ENCODE data around the gene PMFBP1. TPM values are rescaled to one million over a fixed set of nuclear protein-coding genes. Genes with fewer than 3 reads are reported as not detected.

PMFBP1 gene
- total RNA-seq, 5 donors from 2014 or later (not counting 1 experiment from before 2014, with no cell fraction given): 0.23 to 3.2 (median 1.1) TPM

GRCh38 chr16:72214821-72215220 is 42.9 kb upstream of the PMFBP1 start:
- no peak overlapping the region for H3K4me3 ChIP-seq (ENCODE audit: control insufficient read depth in 1 of 2, extremely low read depth in 1 of 2, low read length in 1 of 2)
- no peaks in the 10 kb centered on the region for H3K4me1 ChIP-seq (ENCODE audit: control insufficient read depth in 1 of 2, extremely low read depth in 1 of 2, insufficient read depth in 2 of 2, low read length in 2 of 2)
- ATAC-seq (replicated peaks in 1 of 4): no peak
- Mint-ChIP-seq H3K27ac (no peak overlapping the region), H3K4me3 (no peak overlapping the region), H3K36me3 (no peaks in the 10 kb centered on the region), H3K4me1 (no peaks in the 10 kb centered on the region), H3K9me3 (peaks cover 11 to 16% (median 12%) of the 10 kb centered on the region in 3 donors), H3K27me3 (no peaks in the 10 kb centered on the region)
- H3K27me3 ChIP-seq (replicated peaks in 1 of 2; ENCODE audit: control insufficient read depth in 2 of 2, extremely low read depth in 1 of 2, insufficient read depth in 2 of 2, low read length in 1 of 2): no peaks in the 10 kb centered on the region
- no peaks in the 10 kb centered on the region for H3K9me3 ChIP-seq
- H3K27ac ChIP-seq (ENCODE audit: low read length): no peak overlapping the region
- DNase-seq: no peak
- CTCF ChIA-PET: no interaction called here
- POLR2A ChIA-PET: no interaction called here
- H3K36me3 ChIP-seq (ENCODE audit: control insufficient read depth in 2 of 2, extremely low read depth in 1 of 2, insufficient read depth in 1 of 2, low read length in 1 of 2): no peaks in the 10 kb centered on the region

DNA sequence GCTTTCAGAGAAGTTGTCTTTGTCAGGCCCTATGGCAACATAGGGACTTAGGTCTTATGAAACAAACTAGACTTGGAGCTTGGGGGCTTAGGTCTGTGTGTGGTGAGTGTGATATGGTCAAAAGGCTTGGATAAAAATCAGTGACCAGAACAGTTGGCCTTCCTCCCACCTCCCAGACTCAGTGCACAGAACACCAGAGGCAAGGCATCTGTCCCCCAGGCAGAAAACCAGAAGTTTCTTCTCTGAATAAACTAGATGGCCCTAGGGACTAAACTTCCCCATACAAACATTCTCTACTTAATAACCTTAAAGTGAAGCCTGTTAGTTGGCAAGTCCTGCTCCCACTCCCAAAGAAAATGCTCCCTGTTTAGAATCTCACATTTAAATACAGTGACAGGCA is 39.2 kb upstream of the PMFBP1 start:
- ChIA-PET POLR2A (no interaction called here), CTCF (no interaction called here)
- Histone ChIP-seq H3K36me3 (ENCODE audit: control insufficient read depth in 2 of 2, extremely low read depth in 1 of 2, insufficient read depth in 1 of 2, low read length in 1 of 2) (no peaks in the 10 kb centered on the region), H3K4me3 (ENCODE audit: control insufficient read depth in 1 of 2, extremely low read depth in 1 of 2, low read length in 1 of 2) (no peak overlapping the region), H3K27me3 (replicated peaks in 1 of 2; ENCODE audit: control insufficient read depth in 2 of 2, extremely low read depth in 1 of 2, insufficient read depth in 2 of 2, low read length in 1 of 2) (no peaks in the 10 kb centered on the region), H3K9me3 (no peaks in the 10 kb centered on the region), H3K27ac (ENCODE audit: low read length) (no peak overlapping the region), H3K4me1 (ENCODE audit: control insufficient read depth in 1 of 2, extremely low read depth in 1 of 2, insufficient read depth in 2 of 2, low read length in 2 of 2) (no peaks in the 10 kb centered on the region)
- no peak for ATAC-seq (replicated peaks in 1 of 4)
- Mint-ChIP-seq H3K36me3 (no peaks in the 10 kb centered on the region), H3K4me3 (no peak overlapping the region), H3K4me1 (no peaks in the 10 kb centered on the region), H3K27ac (no peak overlapping the region), H3K27me3 (peaks cover 0 to 6% of the 10 kb centered on the region in 2 donors), H3K9me3 (peaks cover 11 to 16% (median 12%) of the 10 kb centered on the region in 3 donors)
- DNase-seq: no peak

GRCh38 chr16:72210555-72210954 is 38.6 kb upstream of the PMFBP1 start:
- no peaks in the 10 kb centered on the region for H3K27me3 ChIP-seq (replicated peaks in 1 of 2; ENCODE audit: control insufficient read depth in 2 of 2, extremely low read depth in 1 of 2, insufficient read depth in 2 of 2, low read length in 1 of 2)
- H3K9me3 ChIP-seq: no peaks in the 10 kb centered on the region
- no peak for DNase-seq
- no peaks in the 10 kb centered on the region for H3K4me1 ChIP-seq (ENCODE audit: control insufficient read depth in 1 of 2, extremely low read depth in 1 of 2, insufficient read depth in 2 of 2, low read length in 2 of 2)
- H3K4me3 ChIP-seq (ENCODE audit: control insufficient read depth in 1 of 2, extremely low read depth in 1 of 2, low read length in 1 of 2): no peak overlapping the region
- no peaks in the 10 kb centered on the region for H3K36me3 ChIP-seq (ENCODE audit: control insufficient read depth in 2 of 2, extremely low read depth in 1 of 2, insufficient read depth in 1 of 2, low read length in 1 of 2)
- Mint-ChIP-seq H3K4me1 (no peaks in the 10 kb centered on the region), H3K4me3 (no peak overlapping the region), H3K36me3 (no peaks in the 10 kb centered on the region), H3K9me3 (peaks cover 11 to 15% (median 11%) of the 10 kb centered on the region in 3 donors), H3K27ac (no peak overlapping the region), H3K27me3 (peaks cover 0 to 6% of the 10 kb centered on the region in 2 donors)
- no CpG with 5 or more reads among the region's 3 CpGs for WGBS (ENCODE audit: insufficient coverage)
- CTCF ChIA-PET: no interaction called here
- ATAC-seq (replicated peaks in 1 of 4): no peak
- POLR2A ChIA-PET: no interaction called here
- no peak overlapping the region for H3K27ac ChIP-seq (ENCODE audit: low read length)

- no peaks in the 10 kb centered on the region for H3K36me3 ChIP-seq (ENCODE audit: control insufficient read depth in 2 of 2, extremely low read depth in 1 of 2, insufficient read depth in 1 of 2, low read length in 1 of 2)
- WGBS (ENCODE audit: insufficient coverage): no CpG with 5 or more reads among the region's 3 CpGs
- H3K27ac ChIP-seq (ENCODE audit: low read length): no peak overlapping the region
- Mint-ChIP-seq H3K36me3 (no peaks in the 10 kb centered on the region), H3K4me3 (no peak overlapping the region), H3K9me3 (peaks cover 6 to 10% (median 7%) of the 10 kb centered on the region in 3 donors), H3K4me1 (no peaks in the 10 kb centered on the region), H3K27me3 (peaks cover 4 to 6% of the 10 kb centered on the region in 2 donors), H3K27ac (no peak overlapping the region)
- no peak overlapping the region for H3K4me3 ChIP-seq (ENCODE audit: control insufficient read depth in 1 of 2, extremely low read depth in 1 of 2, low read length in 1 of 2)
- ChIA-PET POLR2A (no interaction called here), CTCF (no interaction called here)
- no peaks in the 10 kb centered on the region for H3K4me1 ChIP-seq (ENCODE audit: control insufficient read depth in 1 of 2, extremely low read depth in 1 of 2, insufficient read depth in 2 of 2, low read length in 2 of 2)
- ATAC-seq (replicated peaks in 1 of 4) (no peak), DNase-seq (no peak)
- H3K27me3 ChIP-seq (replicated peaks in 1 of 2; ENCODE audit: control insufficient read depth in 2 of 2, extremely low read depth in 1 of 2, insufficient read depth in 2 of 2, low read length in 1 of 2): no peaks in the 10 kb centered on the region
- H3K9me3 ChIP-seq: no peaks in the 10 kb centered on the region
Measured at GRCh38 chr16:72210072-72210471, 38.1 kb upstream of the PMFBP1 start.

GRCh38 chr16:72206299-72206698 is 34.3 kb upstream of the PMFBP1 start:
- H3K27me3 ChIP-seq (replicated peaks in 1 of 2; ENCODE audit: control insufficient read depth in 2 of 2, extremely low read depth in 1 of 2, insufficient read depth in 2 of 2, low read length in 1 of 2): peaks cover 0 to 4% of the 10 kb centered on the region in 2 experiments
- Mint-ChIP-seq H3K27me3 (peaks cover 10 to 11% of the 10 kb centered on the region in 2 donors), H3K9me3 (no peaks in the 10 kb centered on the region), H3K27ac (no peak overlapping the region), H3K4me1 (peaks cover 4 to 8% (median 6%) of the 10 kb centered on the region in 3 donors), H3K36me3 (no peaks in the 10 kb centered on the region), H3K4me3 (no peak overlapping the region)
- ChIA-PET POLR2A (no interaction called here), CTCF (no interaction called here)
- 0% methylated on average over 1 of the region's 3 CpGs for WGBS (ENCODE audit: insufficient coverage)
- ATAC-seq (replicated peaks in 1 of 4): no peak
- no peak overlapping the region for H3K27ac ChIP-seq (ENCODE audit: low read length)
- no peak overlapping the region for H3K4me3 ChIP-seq (ENCODE audit: control insufficient read depth in 1 of 2, extremely low read depth in 1 of 2, low read length in 1 of 2)
- no peaks in the 10 kb centered on the region for H3K9me3 ChIP-seq
- peaks cover 0 to 5% of the 10 kb centered on the region in 2 experiments for H3K4me1 ChIP-seq (ENCODE audit: control insufficient read depth in 1 of 2, extremely low read depth in 1 of 2, insufficient read depth in 2 of 2, low read length in 2 of 2)
- DNase-seq: no peak
- H3K36me3 ChIP-seq (ENCODE audit: control insufficient read depth in 2 of 2, extremely low read depth in 1 of 2, insufficient read depth in 1 of 2, low read length in 1 of 2): no peaks in the 10 kb centered on the region

- Mint-ChIP-seq H3K4me1 (peaks cover 4 to 8% (median 6%) of the 10 kb centered on the region in 3 donors), H3K4me3 (no peak overlapping the region), H3K36me3 (no peaks in the 10 kb centered on the region), H3K27ac (no peak overlapping the region), H3K9me3 (no peaks in the 10 kb centered on the region), H3K27me3 (peaks cover 10 to 11% of the 10 kb centered on the region in 2 donors)
- Histone ChIP-seq H3K4me3 (ENCODE audit: control insufficient read depth in 1 of 2, extremely low read depth in 1 of 2, low read length in 1 of 2) (no peak overlapping the region), H3K27me3 (replicated peaks in 1 of 2; ENCODE audit: control insufficient read depth in 2 of 2, extremely low read depth in 1 of 2, insufficient read depth in 2 of 2, low read length in 1 of 2) (peaks cover 0 to 5% of the 10 kb centered on the region in 2 experiments), H3K27ac (ENCODE audit: low read length) (no peak overlapping the region), H3K4me1 (ENCODE audit: control insufficient read depth in 1 of 2, extremely low read depth in 1 of 2, insufficient read depth in 2 of 2, low read length in 2 of 2) (peaks cover 0 to 5% of the 10 kb centered on the region in 2 experiments), H3K36me3 (ENCODE audit: control insufficient read depth in 2 of 2, extremely low read depth in 1 of 2, insufficient read depth in 1 of 2, low read length in 1 of 2) (no peaks in the 10 kb centered on the region), H3K9me3 (no peaks in the 10 kb centered on the region)
- ATAC-seq (replicated peaks in 1 of 4): no peak
- CTCF ChIA-PET: no interaction called here
- DNase-seq: peak in 3 of 35 experiments; percentile 1 to 31 (median 2)
- POLR2A ChIA-PET: no interaction called here
- WGBS (ENCODE audit: insufficient coverage): no CpG with 5 or more reads among the region's 6 CpGs
Measured at GRCh38 chr16:72203401-72203800, 31.4 kb upstream of the PMFBP1 start.

GRCh38 chr16:72202014-72202413 is 30.1 kb upstream of the PMFBP1 start:
- H3K9me3 Mint-ChIP-seq: no peaks in the 10 kb centered on the region
- no peak overlapping the region for H3K27ac Mint-ChIP-seq
- no peak overlapping the region for H3K4me3 Mint-ChIP-seq
- peaks cover 4 to 8% (median 6%) of the 10 kb centered on the region in 3 donors for H3K4me1 Mint-ChIP-seq
- ChIA-PET POLR2A (no interaction called here), CTCF (no interaction called here)
- WGBS (ENCODE audit: insufficient coverage): 80% methylated on average over 1 of the region's 2 CpGs
- no peaks in the 10 kb centered on the region for H3K36me3 Mint-ChIP-seq
- no peaks in the 10 kb centered on the region for H3K9me3 ChIP-seq
- peaks cover 0 to 7% of the 10 kb centered on the region in 2 experiments for H3K27me3 ChIP-seq (replicated peaks in 1 of 2; ENCODE audit: control insufficient read depth in 2 of 2, extremely low read depth in 1 of 2, insufficient read depth in 2 of 2, low read length in 1 of 2)
- no peaks in the 10 kb centered on the region for H3K36me3 ChIP-seq (ENCODE audit: control insufficient read depth in 2 of 2, extremely low read depth in 1 of 2, insufficient read depth in 1 of 2, low read length in 1 of 2)
- H3K27me3 Mint-ChIP-seq: peaks cover 6 to 10% of the 10 kb centered on the region in 2 donors
- peaks cover 0 to 5% of the 10 kb centered on the region in 2 experiments for H3K4me1 ChIP-seq (ENCODE audit: control insufficient read depth in 1 of 2, extremely low read depth in 1 of 2, insufficient read depth in 2 of 2, low read length in 2 of 2)
- ATAC-seq (replicated peaks in 1 of 4) (no peak), DNase-seq (no peak)
- no peak overlapping the region for H3K4me3 ChIP-seq (ENCODE audit: control insufficient read depth in 1 of 2, extremely low read depth in 1 of 2, low read length in 1 of 2)
- H3K27ac ChIP-seq (ENCODE audit: low read length): no peak overlapping the region

Data from T-cell (primary cell).